Mesendoderm (in vitro differentiated cells): Measurements from ENCODE around the gene RARA. TPM values are rescaled to one million over a fixed set of nuclear protein-coding genes. Genes with fewer than 3 reads are reported as not detected.

ENCODE experiments used
- small RNA-seq: library from polyadenylated mRNA; stranded (forward); fragments of <200 nt; extraction: miRNeasy Mini kit (QIAGEN cat#:217004); gene quantifications from one replicate; pipeline ENCODE3, GENCODE V24; 2013; ENCODE audit not compliant: insufficient read depth

Gene RARA

Small RNA genes lying within 50 kb of the gene (small RNA-seq; reads per million reads assigned to genes)
- not detected for gene RF00019
- gene RNA5SP441 = not detected
